Neural crest cell (in vitro differentiated cells): ENCODE data around the gene MSRB2. TPM values are rescaled to one million over a fixed set of nuclear protein-coding genes. Genes with fewer than 3 reads are reported as not detected.

Experiments used
- DNase-seq: peaks from one replicate; pipeline ENCODE4 v3.0.0; 2021; ENCODE audit warnings: low read depth, mixed read lengths, low spot score
- H3K27ac Mint-ChIP-seq: one replicate; pipeline ENCODE4 v1.8.0; 2021; ENCODE audit warnings: mild to moderate bottlenecking, mixed read lengths; ENCODE audit not compliant: unreplicated experiment
- H3K27me3 Mint-ChIP-seq: 2 replicates; pipeline ENCODE4 v1.8.0; 2021; ENCODE audit warnings: low read depth, mild to moderate bottlenecking, mixed read lengths
- H3K36me3 Mint-ChIP-seq: 2 replicates; pipeline ENCODE4 v1.8.0; 2021; ENCODE audit warnings: low read depth, mild to moderate bottlenecking, mixed read lengths
- H3K4me1 Mint-ChIP-seq: 2 replicates; pipeline ENCODE4 v1.8.0; 2021; ENCODE audit warnings: mixed read lengths
- H3K4me3 Mint-ChIP-seq: one replicate; pipeline ENCODE4 v1.8.0; 2021; ENCODE audit warnings: mild to moderate bottlenecking, mixed read lengths
- H3K9me3 Mint-ChIP-seq: 2 replicates; pipeline ENCODE4 v1.8.0; 2021; ENCODE audit warnings: mixed read lengths
- CTCF ChIP-seq: fragments of 200-600 bp; sonication (generic); conservative IDR thresholded peaks from 2 replicates; pipeline ENCODE4 v1.5.0; 2021; ENCODE audit warnings: antibody characterized with exemption, mild to moderate bottlenecking
- total RNA-seq: library from RNA; stranded (reverse); gene quantifications from 2 replicates; pipeline ENCODE4 v1.2.1, GENCODE V29; 2021

Gene MSRB2
- total RNA-seq, 1 donor from 2014 or later: 28.9 TPM

GRCh38 chr10:23157239-23157681 is 61.9 kb downstream of the MSRB2 start:
- Mint-ChIP-seq H3K27me3 (peaks cover 68% of the 10 kb centered on the region), H3K36me3 (no peaks in the 10 kb centered on the region), H3K27ac (no peak overlapping the region), H3K4me1 (peaks cover 10% of the 10 kb centered on the region), H3K9me3 (no peaks in the 10 kb centered on the region), H3K4me3 (no peak overlapping the region)
- no peak for DNase-seq
- no peak for TF ChIP-seq CTCF

GRCh38 chr10:23157691-23158369 is 62.5 kb downstream of the MSRB2 start:
- H3K4me1 Mint-ChIP-seq: peaks cover 10% of the 10 kb centered on the region
- H3K27me3 Mint-ChIP-seq: peaks cover 74% of the 10 kb centered on the region
- H3K9me3 Mint-ChIP-seq: no peaks in the 10 kb centered on the region
- no peak for TF ChIP-seq CTCF
- H3K27ac Mint-ChIP-seq: no peak overlapping the region
- no peak for DNase-seq
- no peak overlapping the region for H3K4me3 Mint-ChIP-seq
- no peaks in the 10 kb centered on the region for H3K36me3 Mint-ChIP-seq

- TF ChIP-seq CTCF: peak; percentile 91
- H3K9me3 Mint-ChIP-seq: no peaks in the 10 kb centered on the region
- H3K4me3 Mint-ChIP-seq: no peak overlapping the region
- peaks cover 10% of the 10 kb centered on the region for H3K4me1 Mint-ChIP-seq
- peak; percentile 55 for DNase-seq
- no peaks in the 10 kb centered on the region for H3K36me3 Mint-ChIP-seq
- no peak overlapping the region for H3K27ac Mint-ChIP-seq
- H3K27me3 Mint-ChIP-seq: peaks cover 79% of the 10 kb centered on the region
Measured at GRCh38 chr10:23158370-23158769, 63.0 kb downstream of the MSRB2 start.

GRCh38 chr10:23171232-23171876 is 76.0 kb downstream of the MSRB2 start:
- DNase-seq: peak; percentile 56
- peaks cover 95% of the 10 kb centered on the region for H3K27me3 Mint-ChIP-seq
- no peak for TF ChIP-seq CTCF
- no peak overlapping the region for H3K4me3 Mint-ChIP-seq
- H3K4me1 Mint-ChIP-seq: peaks cover 6% of the 10 kb centered on the region
- H3K27ac Mint-ChIP-seq: no peak overlapping the region
- H3K36me3 Mint-ChIP-seq: no peaks in the 10 kb centered on the region
- H3K9me3 Mint-ChIP-seq: no peaks in the 10 kb centered on the region

Other genes starting within 250 kb of the MSRB2 start
- 1.5 and 2.8 TPM in 2 replicates for gene ARMC3, start 167.5 kb upstream of the MSRB2 start, total RNA-seq
- gene PTF1A, start 96.7 kb downstream of the MSRB2 start, total RNA-seq: 0.16 TPM in 1 of 2 replicates, not detected in the other
- 0.18 and 0.33 TPM in 2 replicates for gene C10orf67, start 249.2 kb downstream of the MSRB2 start, total RNA-seq